ENCODE results near the gene MMP24.
"Not testable (repeated sequence)": the region's sequence is repeated elsewhere in the genome, so short reads cannot be mapped to it uniquely, and the experiment has no call there.

MMP24 gene

DNA sequence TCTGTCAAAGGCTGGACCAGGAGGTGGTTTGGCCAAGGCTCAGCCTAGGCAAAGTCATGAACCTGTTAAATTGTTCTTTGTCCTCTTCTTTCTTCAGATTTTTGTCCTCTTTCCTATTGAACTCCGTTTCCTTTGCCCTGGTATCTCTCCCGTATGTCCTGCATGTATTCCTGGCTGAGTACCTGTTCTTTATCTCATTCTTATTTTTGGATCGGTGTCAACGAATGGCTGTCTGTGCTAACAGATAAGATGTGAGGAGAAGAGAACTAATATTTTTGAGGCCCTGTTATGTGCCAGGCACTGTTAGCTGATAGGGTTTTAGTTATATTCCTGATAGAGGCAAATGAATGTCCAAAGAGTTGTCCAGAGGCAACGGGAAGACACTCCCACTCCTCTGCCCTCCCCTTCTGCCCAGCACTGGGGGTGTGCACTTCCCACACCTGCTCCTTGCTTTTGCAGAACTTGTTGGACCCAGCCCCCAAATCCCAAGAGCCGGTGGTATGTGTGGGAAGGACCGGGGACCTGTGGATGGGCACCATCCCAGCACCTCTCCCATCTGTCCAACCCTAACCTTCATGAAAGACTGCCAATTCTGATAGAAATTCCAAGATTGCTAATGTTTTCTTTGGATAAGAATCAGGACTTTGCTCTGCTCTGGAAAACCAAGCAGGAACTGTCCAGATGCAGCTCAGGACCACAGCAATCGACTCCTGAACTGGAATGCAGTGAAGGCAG lies 30.9 kb downstream of the MMP24 start:
- DNase-seq (ENCODE audit: low read depth in 2 of 2): peak; percentile 21 to 23

DNA sequence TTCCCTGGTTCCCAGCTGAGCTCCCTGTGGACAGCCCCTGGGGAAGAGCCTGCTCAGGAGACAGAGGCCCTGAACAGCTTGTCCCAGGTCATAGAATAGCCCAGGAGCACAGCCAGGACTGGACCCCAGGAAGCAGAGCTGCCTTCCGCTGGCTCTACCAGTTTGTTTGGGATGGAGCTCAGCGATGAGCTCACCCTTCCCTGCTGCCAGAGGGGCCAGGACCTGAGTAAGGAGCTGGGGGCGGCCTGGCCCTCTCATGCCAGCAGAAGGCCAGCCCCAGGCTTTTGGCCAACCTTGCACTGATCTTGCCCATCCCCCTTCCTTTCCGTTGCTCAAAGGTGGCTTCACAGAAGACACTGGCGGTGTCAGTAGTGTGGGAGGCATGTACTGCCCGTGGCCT lies 33.9 kb downstream of the MMP24 start:
- DNase-seq (ENCODE audit: low read depth in 2 of 2): no peak

DNA sequence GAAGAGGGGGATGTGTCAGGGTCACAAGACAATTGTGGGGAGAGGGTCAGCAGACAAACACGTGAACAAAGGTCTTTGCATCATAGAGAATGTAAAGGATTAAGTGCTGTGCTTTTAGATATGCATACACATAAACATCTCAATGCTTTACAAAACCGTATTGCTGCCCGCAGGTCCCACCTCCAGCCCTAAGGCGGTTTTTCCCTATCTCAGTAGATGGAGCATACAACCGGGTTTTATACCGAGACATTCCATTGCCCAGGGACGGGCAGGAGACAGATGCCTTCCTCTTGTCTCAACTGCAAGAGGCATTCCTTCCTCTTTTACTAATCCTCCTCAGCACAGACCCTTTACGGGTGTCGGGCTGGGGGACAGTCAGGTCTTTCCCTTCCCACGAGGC lies 35.8 kb downstream of the MMP24 start:
- not testable (repeated sequence) for DNase-seq (ENCODE audit: low read depth in 2 of 2)

DNA sequence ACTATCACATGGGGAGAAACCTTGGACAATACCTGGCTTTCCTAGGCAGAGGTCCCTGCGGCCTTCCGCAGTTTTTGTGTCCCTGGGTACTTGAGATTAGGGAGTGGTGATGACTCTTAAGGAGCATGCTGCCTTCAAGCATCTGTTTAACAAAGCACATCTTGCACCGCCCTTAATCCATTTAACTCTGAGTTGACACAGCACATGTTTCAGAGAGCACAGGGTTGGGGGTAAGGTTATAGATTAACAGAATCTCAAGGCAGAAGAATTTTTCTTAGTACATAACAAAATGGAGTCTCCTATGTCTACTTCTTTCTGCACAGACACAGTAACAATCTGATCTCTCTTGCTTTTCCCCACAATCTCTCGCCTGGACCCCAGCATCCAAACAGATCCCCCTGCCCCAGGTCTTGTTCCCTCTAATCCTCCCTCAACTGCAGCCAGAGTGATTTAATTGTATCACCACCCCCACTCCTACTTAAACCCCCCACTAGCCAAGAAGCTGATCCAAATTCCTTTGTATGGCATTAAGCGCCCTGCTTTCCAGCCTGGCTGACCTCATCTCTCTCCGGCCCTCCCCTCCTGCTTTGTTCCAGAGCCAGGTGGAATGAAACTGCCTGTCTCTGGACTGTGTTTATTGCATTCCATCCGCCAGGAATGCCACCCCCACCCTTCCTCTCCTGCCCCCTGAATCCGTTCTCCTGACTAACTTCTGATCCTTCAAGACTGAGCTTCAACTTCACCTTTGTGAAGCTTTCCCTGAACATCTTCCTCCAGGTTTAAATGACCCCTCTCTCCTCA lies 36.4 kb downstream of the MMP24 start:
- not testable (repeated sequence) for DNase-seq (ENCODE audit: low read depth in 2 of 2)

DNA sequence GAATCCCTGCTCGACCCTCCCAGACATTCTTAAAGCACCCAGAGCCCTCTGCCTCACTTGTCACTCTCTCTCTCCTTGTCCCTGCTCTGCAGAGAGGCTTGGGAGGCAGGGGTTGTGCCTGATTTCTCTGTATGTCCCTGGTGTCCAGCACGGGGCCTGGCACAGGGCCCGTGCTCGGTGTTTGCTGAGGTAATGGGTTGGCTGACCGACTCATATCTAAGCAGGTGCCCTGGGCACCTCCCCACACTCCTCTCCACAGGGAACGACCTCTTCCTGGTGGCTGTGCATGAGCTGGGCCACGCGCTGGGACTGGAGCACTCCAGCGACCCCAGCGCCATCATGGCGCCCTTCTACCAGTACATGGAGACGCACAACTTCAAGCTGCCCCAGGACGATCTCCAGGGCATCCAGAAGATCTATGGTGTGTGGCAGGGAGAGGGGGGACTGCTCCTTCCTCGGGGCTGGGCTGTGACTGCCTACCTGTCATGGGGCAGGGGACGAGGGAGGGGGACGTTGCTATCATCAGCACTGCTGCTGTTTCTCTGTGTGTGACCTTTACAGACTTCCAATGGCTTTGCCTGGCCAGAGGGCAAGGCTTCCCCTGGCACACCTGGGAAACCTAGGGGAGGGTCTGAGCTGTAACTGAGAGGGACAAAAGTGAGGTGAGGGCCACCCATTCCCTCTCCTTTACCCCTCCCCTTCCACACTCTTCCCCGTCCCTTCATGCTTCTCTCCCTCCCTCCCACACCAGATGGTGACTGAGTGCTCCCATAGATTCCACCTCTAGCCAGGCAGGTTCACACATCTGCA lies 37.2 kb downstream of the MMP24 start:
- no peak for DNase-seq (ENCODE audit: low read depth in 2 of 2)

DNA sequence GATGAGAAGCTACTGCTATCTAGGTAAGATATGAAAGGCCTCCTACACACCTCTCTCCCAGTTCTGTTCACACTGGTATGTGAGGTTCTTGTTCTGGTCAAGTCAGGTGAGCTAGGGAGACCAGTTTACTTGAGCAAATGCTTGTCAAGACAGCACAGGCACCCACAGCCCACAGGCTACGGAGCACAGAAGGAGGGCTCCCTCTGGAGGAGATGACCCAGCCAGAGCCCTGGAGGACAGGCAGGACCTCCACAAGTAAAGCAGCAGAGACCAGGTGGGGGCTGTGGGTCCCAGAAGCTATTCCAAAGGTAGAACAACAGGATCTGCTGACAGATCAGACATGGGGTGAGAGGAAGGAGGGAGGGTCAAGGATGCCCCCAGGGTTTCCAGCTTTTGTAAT lies 38.3 kb downstream of the MMP24 start:
- no peak for DNase-seq (ENCODE audit: low read depth in 2 of 2)

DNA sequence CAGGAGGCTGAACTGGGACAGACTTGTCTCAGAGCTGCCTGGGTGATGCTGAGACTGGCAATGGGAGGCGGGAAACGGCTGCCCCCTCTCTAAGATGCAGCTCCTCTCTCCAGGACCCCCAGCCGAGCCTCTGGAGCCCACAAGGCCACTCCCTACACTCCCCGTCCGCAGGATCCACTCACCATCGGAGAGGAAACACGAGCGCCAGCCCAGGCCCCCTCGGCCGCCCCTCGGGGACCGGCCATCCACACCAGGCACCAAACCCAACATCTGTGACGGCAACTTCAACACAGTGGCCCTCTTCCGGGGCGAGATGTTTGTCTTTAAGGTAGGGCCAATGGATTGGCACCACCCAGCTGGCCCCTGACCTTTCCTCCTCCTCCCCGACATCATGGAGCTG lies 40.6 kb downstream of the MMP24 start:
- no peak for DNase-seq (ENCODE audit: low read depth in 2 of 2)

DNA sequence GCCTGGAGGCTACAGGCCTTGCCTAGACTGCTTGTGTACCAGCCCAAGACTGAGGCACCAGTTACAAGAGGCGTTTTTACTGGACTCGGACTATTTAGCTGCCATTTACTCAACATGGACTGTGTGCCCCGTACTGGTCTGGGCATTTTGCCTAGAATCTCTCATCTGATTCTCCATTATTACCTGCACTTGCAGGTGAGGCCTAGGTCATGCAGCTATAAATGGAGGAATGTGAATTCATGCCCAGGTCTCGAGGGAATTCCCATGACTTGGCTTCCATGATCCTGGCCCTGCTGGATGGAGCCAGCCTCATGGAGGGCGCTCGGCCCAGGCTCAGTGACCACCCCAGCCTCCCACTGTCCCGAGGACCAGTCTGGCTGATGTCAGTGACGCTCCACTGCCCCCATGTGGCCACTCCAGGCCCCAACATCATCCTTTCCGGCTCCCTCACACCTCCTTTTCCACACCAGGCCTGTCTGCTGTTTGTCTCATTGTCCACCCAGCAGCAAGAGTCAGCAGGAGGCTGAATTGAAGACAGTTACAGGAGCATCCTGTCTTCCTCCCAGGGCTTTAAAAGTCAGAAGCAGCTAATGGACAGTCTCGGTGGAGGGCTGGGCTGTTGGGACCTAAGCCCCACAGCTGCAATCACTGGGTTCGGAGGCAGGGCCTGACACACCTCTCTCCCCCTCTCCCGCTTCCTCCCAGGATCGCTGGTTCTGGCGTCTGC lies 42.7 kb downstream of the MMP24 start:
- DNase-seq (ENCODE audit: low read depth in 2 of 2): no peak

DNA sequence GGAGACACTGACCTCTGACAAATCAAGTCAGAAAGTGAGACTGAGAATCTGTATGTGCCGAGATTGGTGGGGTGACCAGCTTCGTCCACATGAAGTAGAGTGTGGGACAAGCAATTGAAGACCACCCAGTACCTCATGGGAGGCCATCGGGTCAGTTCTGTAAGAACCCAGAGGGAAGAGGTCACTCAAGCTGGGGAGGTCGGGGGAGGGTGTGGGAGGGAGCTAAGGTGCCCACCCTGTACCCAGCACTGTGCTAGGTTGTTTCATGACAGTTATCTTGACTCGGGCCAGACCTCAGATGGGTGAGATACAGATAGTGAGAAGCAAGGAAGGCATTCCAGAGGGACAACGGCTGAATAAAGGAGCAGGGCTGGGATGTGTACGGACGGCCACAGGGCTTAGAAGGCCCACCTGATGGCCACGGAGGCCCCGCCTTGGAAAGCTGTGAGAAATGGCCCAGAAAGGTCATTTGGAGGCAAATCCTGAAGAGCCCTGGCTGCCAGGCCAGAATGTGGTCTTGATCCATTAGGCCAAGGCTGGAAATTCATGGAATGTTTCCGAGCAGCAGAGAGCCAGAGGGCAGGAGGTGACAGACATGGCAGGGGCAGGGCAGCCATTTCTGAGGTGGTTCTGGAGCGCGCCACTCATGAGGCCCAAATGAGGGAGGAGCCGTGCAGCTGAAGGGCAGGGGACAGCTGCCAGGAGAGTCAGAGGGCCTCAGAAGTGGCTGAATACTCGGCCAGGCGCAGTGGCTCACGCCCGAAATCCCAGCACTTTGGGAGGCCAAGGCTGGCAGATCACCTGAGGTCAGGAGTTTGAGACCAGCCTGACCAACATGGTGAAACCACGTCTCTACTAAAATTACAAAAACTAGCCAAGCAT lies 43.8 kb downstream of the MMP24 start:
- no peak for DNase-seq (ENCODE audit: low read depth in 2 of 2)

DNA sequence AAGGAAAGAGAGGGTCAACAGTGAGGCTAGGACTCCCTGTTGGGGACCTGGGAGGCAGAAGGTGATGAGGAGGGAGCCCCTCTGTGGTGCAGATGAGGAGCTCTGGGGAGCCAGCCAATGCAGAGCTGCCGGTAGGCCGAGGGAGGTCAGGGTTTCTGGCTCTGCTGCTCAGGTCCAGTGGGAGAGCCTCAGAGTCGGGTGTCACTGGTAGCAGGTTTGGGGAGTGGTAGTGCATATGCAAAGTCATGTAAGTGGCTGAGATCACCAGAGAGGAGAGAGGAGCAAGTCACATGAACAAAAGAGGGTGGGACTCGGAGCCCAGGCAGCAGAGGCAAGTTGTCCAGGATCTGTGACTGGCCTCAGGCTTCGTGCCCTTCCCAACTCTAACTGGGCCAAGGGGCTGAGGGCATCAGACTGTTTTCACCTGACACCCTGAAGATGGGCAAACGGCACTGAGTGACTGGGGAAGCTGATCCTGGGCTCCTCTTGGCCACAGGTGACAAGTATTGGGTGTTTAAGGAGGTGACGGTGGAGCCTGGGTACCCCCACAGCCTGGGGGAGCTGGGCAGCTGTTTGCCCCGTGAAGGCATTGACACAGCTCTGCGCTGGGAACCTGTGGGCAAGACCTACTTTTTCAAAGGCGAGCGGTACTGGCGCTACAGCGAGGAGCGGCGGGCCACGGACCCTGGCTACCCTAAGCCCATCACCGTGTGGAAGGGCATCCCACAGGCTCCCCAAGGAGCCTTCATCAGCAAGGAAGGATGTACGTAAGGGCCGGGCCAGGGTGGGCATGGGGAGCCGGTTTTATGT lies 44.8 kb downstream of the MMP24 start:
- no peak for DNase-seq (ENCODE audit: low read depth in 2 of 2)

DNA sequence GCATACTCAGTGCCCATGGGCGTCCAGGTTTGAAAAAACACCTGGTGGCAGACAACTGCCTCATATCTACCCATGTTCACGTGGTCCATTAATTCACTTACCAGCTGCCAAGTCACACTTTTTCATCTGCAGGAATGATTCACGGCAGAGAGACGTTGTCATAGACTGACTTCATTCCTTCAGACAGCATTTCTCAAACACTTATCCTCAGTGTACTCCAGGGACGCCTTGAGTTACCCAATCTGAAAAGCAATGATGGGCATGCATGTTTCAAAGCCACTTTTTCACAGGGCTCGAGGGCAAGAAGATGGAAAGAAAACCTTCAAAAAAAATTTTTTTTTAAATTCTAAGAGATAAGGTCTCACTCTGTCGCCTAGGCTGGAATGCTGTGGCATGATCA lies 45.4 kb downstream of the MMP24 start:
- no peak for DNase-seq (ENCODE audit: low read depth in 2 of 2)

DNA sequence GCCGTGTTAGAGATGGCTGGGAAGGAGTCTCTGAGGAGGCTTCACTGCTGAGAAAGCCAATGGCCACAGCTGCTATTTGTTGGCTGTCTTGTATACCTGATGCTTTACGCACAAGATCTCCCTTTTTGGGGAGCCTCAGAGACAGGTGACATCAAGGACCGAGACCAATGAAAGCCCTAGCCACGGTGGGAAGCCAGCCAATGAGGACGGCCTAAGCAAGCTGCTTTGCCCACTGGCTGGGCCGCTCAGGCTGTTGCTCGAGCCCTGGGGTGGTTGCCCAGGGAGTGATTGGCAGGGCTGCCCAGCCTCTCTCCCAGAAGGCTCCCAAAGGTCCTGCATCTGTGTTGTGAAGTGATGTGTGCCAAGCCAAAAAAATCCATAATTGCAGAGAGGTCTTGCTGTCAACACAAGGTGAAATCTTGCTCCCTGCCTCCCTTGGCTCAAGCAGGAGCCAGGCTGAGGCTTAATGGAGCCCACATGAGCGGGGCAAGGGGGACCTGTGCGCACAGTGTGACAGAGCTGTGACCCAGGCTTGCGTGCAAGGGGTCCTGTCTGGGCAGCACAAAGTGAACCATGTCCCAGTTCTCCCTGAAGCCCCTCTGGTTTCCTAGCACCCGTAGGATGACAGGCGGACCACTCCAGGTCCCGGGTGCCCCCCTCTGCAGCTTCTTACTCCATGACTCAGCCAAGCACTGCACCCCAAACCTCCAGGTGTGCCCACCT lies 47.1 kb downstream of the MMP24 start:
- DNase-seq (ENCODE audit: low read depth in 2 of 2): no peak

DNA sequence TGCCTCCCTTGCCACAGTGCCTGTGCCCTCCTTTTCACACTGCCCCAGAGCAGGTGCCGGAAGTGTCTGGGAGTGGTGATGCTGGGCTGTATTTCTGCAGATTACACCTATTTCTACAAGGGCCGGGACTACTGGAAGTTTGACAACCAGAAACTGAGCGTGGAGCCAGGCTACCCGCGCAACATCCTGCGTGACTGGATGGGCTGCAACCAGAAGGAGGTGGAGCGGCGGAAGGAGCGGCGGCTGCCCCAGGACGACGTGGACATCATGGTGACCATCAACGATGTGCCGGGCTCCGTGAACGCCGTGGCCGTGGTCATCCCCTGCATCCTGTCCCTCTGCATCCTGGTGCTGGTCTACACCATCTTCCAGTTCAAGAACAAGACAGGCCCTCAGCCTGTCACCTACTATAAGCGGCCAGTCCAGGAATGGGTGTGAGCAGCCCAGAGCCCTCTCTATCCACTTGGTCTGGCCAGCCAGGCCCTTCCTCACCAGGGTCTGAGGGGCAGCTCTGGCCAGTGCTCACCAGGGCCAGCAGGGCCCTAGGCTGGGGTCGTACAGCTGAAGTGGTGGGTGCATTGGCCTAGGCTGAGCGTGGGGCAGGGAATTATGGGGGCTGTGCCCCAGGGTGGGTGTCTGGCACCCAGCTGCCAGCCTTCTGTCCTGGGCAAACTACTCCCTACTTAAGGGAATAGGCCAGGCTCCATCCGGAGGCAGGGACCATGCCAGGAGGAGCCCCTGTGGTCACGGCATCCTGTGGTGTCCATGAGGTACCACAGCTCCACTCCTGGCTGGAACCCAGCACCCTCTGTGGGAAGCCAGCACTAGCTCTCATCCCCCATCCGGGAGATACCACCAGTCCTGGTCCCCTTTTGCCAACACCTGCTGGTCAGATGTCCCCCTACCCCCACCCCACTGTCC lies 47.9 kb downstream of the MMP24 start:
- no peak for DNase-seq (ENCODE audit: low read depth in 2 of 2)

DNA sequence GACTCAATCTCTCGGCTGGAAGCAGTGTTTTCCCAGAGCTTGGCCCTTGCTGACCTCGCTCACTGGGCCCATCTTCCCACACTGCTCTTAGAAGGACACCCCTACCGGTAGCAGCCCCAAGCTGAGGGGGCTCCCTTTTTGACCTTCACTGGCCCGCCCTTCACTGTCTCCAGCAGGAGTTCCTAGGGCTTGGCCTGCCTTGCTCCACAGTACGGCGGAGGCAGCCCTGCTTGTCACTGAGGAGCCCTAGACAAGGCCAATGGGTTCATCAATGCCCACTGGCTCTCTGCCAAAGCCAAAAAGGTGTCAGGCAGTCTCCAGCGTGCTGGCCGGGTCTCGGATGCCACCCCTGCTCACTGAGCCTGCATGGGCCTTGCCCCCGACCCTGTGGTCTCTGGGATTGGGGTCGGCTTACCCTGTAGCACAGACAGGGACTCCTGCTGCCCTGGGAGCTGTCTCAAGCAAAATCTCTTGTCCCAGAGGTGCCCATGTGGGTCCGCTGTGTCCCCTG lies 49.3 kb downstream of the MMP24 start:
- DNase-seq (ENCODE audit: low read depth in 2 of 2): no peak

DNA sequence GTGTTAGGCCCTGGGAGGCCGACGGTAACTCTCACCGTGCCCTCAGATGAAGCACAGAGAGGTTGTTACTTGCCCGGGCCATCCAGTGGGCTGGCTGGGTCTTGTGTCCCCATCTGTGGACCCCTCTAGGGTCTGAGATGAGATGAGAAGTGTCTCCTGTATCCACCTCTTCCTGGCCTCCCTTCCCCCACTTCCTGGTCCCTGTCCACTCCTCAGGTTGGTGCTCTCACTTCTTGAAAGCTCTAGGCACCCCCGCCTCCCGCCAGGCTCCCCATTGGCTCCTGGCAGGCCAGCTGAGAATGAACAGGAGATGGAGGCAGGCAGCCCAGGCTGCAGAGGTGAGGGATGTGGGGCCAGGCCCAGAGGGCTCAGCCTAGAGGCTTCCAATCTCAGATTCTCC lies 49.9 kb downstream of the MMP24 start:
- no peak for DNase-seq (ENCODE audit: low read depth in 2 of 2)

DNA sequence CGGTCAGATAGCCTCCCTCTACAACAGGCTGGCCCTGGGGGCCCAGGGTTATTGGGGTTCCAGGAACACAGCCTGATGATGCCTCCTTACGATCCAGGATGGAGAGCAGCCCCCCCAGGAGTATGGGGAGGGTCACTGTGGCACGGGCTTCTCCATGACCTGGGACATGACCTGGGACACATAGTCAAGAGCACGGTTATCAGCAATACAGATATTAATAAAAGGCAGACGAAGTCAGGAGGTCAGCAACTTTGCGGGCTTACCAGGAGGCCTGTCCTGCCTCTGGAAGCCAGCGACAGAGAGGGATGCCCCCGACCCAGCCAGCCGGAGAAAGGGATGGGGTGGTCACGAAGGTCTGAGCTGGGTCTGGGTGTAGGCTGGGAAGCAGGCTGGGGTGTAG lies 50.6 kb downstream of the MMP24 start:
- no peak for DNase-seq (ENCODE audit: low read depth in 2 of 2)

DNA sequence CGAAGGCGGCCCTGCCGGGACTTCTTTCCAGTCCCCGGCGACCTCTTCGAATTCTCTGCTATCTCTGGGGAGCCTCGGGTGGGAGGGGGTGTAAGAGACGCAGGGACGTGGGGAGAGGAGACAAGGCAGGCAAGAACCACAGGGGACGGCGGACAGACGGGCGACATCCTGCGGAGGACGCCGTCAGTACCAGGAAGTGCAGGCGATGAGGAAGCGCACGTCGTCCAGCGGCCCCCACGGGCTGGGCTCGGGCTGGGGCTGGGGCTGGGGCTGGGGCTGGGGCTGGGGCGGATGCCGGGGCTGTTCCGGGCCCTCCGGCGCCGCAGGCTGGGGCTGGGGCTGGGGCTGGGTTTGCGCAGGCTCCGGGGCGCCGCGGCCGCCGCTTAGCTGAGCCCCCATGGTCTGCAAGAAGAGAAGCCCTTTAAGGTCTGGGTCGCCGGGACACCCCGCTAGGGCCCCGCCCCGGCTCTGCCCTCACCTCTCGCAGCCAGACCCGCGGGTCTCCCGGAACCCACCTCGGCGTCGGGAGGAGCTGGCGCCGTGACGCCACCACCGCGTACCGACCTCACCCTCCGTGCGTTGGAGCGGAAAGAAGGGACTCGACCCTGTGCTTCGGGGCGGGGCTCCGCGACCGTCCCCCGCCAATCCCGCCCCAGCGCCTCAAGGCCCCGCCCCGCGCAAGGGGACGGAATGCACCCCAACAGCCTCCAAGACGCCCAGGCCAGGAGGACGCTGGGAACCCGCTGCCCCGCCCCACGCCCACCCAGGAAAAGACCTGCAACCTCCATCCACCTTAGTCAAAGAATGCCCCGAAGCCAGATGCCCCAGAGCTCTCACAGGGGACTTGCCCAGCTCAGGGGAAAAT lies 51.3 kb downstream of the MMP24 start, which contains the start of gene MMP24OS:
TSS of gene MMP24OS (minus strand) at position 592 of the 865 bp plus-strand sequence. CDS start at position 399, 193 bp downstream.
- DNase-seq (ENCODE audit: low read depth in 2 of 2): peak; percentile 57 to 61
